Mammary epithelial cell (primary cell): Measurements from ENCODE around the gene BRF1.

Source experiments
- EZH2 ChIP-seq: IDR thresholded peaks from 2 replicates; pipeline ENCODE4 v1.6.1; 2012; ENCODE audit warnings: low read length, inconsistent platforms, borderline replicate concordance
- TF ChIP-seq, protein P1 (sequence below), 2 donors: IDR thresholded peaks in 1 of 2; conservative IDR thresholded peaks in 1 of 2; 2 replicates each; pipeline ENCODE4 v1.5.1; 2011 to 2012; ENCODE audit warnings: inconsistent platforms in 2 of 2, low read length in 2 of 2, mild to moderate bottlenecking in 2 of 2, control low read depth in 1 of 2, low read depth in 1 of 2; ENCODE audit not compliant: insufficient read depth in 1 of 2; ENCODE audit errors: extremely low read depth in 1 of 2

DNA sequence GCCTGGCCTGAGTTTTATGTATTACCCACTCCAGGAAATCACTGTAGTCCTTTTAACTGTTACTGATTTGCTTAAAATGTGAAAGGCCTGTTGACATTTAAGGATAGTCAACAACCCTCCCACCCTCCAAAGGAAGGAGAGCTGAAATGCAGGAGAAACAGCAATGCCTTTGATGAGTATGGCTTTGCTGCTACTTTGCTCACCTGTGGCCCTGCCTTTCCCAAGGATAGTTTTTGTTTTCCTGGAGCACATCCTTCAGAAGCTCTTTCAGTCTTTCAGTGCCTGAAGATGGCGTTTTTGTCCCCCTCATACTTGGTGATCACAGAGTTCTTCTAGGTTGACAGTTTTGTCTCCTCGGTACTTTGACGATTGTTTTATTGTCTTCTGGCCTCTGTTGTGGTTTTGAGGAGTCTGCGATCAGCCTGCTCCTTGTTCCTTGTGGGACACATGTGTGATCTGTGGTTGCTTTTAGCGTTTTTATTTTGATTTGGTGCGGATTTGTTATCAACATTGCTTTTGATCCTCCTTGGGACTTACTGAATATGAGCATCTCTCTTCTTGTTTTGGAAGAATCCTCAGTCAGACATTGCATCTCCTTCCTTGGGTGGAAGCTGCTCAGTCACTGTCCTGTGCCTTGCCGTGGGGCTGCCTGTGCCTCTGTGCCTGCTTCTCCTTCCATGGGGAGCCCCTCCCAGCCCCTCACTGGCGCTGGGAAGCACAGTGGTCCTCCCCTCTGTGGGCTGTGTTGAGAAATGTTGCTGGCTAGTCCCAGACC, 31.0 kb upstream of the BRF1 start:
- TF ChIP-seq, protein P1, sequence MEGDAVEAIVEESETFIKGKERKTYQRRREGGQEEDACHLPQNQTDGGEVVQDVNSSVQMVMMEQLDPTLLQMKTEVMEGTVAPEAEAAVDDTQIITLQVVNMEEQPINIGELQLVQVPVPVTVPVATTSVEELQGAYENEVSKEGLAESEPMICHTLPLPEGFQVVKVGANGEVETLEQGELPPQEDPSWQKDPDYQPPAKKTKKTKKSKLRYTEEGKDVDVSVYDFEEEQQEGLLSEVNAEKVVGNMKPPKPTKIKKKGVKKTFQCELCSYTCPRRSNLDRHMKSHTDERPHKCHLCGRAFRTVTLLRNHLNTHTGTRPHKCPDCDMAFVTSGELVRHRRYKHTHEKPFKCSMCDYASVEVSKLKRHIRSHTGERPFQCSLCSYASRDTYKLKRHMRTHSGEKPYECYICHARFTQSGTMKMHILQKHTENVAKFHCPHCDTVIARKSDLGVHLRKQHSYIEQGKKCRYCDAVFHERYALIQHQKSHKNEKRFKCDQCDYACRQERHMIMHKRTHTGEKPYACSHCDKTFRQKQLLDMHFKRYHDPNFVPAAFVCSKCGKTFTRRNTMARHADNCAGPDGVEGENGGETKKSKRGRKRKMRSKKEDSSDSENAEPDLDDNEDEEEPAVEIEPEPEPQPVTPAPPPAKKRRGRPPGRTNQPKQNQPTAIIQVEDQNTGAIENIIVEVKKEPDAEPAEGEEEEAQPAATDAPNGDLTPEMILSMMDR (conservative IDR thresholded peaks at IDR 0.05 in 1 of 2, IDR thresholded peaks at IDR 0.05 in 1 of 2; ENCODE audit: extremely low read depth in 1 of 2, insufficient read depth in 1 of 2, low read depth in 1 of 2, low read length in 2 of 2), result no peak
- no peak for TF ChIP-seq EZH2
